ENCODE results near the gene TMEM45B.
A peak's percentile ranks its signal among the peaks of the same experiment; 100 is the strongest.
"Not testable (repeated sequence)": the region's sequence is repeated elsewhere in the genome, so short reads cannot be mapped to it uniquely, and the experiment has no call there.

The TMEM45B gene

DNA sequence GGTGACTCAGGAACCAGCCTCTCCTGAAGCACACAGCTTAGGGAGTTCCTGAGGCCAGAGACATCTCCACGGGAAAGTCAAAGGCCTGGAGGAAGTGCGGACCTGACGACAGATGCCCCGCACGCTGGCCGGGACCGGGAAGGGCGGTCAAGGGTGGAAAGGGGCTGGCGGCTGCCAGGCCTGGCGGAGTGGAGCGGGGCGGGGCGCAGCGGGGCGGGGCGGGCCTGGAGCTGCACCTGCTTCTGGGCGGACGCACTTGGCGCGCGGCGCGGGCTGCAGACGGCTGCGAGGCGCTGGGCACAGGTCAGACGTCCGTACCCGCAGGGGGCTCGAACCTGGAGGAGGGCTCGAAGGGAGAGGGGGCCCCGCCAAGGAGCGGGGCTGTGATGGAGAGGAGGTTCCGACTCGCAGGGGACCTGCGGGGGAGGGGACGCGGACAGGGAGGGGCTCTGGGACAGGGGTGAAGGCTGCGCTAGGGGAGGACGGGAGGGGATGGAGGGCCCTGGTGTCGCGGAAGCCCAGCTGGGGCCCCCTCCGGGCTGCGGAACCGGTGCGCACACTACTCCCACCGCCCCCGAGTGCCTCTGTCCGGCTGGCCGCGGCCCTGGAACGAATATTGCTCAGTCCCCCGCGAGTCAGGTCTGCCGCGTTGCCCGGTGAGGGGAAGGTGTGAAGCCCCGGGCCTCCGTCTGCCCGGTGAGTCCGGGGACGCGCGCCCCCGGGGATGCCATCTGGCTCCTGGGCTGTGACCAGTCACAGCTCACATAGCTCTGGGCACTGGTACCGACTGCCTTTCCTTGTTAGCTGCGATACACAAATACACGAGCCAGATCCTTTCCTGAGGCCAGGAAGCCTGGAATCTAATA lies at the start of gene TMEM45B:
TSS of gene TMEM45B (plus strand) at position 253 of the 866 bp plus-strand sequence. CDS start 36,635 bp downstream, outside the sequence.
- peak; percentile 70 for DNase-seq (ENCODE audit: low spot score)

DNA sequence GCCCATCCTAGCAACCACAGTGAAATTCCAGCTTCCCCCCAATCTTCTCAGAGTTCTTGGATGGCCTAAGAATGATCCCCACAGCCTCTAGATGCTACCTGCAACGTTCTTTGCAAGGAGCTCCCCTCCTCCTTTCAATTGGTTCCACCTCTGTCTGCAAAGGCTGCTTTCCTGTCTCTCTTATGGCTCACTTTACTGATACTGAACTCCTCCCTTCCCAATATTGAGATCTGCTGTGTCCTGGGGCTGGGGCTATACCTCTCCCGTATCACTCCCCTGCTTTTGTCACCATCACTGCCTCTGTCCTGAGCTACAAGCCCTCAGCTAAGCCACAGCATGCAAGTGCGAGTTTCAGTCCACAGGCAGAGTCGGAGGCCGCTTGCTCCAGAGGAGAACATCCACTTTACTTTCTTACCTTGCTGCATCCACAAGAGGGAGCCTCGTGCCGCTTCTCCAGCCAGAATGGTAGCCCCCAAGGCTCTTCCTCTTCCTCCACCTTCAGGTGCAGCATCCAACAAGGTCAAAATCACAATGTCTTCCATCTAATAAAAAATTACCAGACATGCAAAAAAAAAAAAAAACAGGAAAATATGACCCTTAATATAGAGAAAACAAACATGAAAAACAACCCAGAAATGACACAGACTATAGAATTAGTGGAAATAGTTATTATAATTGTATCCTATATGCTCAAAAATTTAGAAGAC lies 48.6 kb upstream of the TMEM45B start:
- peak; percentile 46 for DNase-seq (ENCODE audit: low spot score)

DNA sequence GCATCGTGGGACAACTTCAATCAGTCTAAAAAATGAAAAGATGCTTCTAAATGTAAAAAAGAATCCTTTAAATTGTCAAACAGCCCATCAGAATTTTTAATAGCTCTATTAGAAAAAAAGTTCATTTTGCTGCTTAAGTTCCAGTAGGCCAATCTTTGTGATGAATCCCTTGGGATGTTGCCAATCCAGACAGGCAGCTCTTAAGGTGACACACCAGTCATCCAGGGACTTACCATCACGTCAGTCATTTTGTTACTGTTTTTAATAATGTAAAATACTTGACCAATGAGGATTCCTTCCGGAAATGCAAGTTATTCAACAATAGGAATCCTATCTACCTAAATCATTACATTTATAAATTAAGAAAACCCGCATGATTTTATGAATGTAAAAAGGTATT lies 47.8 kb upstream of the TMEM45B start:
- DNase-seq (ENCODE audit: low spot score) = no peak

DNA sequence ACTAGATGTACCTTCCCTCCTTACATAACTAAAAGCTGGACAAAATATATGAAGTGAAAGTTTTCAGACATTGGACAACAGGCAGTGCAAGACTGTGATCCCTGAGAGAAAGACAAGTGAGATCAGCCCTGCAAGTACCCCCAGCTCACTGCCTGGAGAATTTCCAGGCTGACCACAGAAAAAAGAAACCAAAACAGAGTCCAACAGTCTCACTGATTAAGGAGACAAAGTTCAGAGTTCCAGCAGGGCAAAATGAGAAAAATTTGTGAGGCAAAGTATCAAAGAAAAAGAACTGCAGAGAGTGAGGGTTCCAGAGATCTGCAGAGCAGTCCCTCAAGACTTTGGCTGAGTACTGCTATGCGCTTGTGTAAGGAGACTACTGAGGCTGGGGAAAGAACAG lies 47.3 kb upstream of the TMEM45B start:
- no peak for DNase-seq (ENCODE audit: low spot score)

DNA sequence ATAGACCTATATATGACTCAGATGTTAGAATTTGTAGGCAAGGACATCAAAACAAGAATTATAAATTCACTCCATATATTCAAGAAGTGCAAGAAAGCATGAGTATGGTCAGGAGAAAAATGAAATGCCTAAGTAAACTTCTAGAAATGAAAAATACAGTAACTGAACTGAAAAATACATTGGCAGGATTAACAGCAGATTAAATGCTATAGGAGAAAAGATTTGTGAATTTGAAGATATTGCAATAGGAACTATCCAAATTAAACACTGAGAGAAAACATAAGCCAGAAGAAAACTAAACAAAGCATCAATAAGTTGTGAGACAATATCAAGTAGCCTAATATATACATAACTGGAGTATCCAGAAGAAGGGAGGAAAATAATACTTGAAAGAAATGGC lies 46.6 kb upstream of the TMEM45B start:
- DNase-seq (ENCODE audit: low spot score) = no peak

DNA sequence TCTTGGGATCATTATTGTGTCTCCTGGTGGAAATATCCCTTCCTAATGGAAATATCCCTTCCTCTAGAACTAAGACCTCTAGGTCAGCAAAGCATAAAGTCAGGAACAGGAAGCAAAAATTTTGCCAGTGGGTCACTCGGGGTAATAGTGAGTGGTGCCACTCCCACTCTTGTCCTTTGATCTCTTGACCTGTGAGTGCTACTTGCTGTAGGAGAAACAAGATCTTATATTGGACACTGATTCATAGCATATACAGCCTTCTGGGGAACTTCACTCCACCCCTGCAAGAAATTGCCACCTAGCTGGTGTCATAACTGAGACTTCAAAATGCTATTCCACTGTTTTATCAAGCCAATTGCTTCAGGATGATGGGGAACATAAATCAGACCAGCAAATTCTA lies 44.7 kb upstream of the TMEM45B start:
- DNase-seq (ENCODE audit: low spot score) = no peak

DNA sequence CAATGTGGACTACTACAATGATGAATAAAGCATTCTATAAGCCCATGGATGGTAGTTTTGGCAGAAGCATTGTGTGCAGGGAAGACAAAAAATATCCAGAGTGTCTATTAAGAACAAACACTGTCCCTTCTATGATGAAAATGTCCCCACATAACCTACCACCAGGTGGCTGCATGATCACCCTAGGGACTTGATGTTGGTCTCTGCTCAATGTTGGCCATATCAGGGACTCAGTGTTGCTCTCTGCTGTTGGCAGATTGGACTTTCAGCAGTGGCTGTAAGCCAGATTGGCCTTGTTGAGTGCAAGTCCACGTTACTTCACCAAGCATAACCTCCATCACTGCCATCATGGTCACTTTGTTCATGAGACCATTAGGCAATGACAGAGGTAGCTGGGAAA lies 44.2 kb upstream of the TMEM45B start:
- DNase-seq (ENCODE audit: low spot score) = peak; percentile 22

DNA sequence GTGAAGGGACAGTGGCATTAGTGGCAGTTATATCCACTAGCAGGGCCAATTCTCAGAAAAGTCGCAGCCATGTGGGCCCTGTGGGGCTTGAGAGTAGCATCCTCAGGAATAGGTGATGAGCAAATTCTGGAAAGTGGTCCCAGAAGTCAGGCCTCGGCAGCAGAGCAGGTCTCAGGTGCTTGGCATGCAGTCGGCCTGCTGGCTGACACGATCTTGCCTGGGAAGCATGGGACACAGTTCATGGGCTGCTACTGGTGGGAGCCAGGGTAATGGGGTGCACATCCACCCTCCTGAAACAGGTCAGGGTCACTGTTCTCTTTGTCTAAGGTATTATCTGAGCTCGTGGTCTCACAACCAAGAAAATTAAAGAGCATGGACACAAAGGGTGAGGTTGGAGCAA lies 36.8 kb upstream of the TMEM45B start:
- no peak for DNase-seq (ENCODE audit: low spot score)

DNA sequence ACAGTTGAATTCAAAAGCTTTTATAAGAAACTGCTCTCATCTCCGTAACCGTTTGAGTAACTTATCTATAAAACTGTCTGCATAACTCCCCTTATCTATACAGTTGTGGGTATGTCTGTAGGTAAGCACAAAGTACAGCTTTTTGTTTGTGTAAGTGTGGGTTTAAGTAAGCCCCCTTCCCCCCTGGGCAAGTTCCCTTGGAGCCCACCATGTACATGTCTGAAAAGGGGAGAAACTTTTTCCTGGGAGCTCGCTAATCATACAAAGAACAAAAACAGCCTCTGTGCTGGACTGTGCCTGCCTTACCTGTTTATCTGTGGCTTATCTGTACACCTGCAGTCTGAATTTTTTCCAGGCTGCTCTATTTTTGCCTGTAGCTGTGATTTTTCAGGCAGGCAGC lies 36.3 kb upstream of the TMEM45B start:
- no peak for DNase-seq (ENCODE audit: low spot score)

DNA sequence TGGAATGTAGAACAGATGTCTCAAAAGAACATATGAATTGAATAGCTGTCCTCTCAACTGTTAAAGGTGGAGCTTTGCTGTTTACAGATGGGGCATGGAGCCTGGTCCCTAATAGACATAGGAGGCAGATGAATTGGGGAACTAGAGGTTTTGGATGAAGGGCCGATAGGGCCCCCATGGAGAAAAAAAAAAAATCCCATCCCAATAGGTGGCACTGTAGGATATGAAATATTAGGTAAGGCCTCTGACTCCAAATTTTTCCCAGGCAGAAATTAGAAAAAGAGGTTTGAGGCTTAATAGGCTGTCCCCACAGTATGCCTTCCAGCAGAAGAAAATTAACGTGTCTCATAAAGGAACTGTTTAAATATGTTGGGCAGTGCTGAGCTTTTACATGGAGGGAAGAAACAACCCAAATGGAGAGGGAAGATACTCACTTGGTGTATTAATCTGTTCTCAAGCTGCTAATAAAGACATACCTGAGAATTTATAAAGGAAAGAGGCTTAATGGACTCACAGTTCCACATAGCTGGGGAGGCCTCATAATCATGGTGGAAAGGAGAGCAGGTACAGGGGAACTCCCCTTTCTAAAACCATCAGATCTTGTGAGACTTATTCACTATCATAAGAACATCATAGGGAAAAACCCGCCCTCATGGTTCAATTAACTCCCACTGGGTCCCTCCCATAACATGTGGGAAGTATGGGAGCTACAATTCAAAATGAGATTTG lies 30.1 kb upstream of the TMEM45B start:
- peak; percentile 52 for DNase-seq (ENCODE audit: low spot score)

DNA sequence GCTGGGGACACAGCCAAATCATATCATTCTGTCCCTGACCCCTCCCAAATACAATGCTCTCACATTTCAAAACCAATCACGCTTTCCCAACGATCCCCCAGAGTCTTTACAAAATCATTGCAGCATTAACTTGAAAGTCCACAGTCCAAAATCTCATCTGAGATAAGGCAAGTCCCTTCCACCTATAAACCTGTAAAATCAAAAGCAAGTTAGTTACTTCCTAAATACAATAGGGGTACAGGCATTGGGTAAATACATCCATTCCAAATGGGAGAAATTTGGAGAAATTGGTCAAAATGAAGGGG lies 29.6 kb upstream of the TMEM45B start:
- not testable (repeated sequence) for DNase-seq (ENCODE audit: low spot score)

DNA sequence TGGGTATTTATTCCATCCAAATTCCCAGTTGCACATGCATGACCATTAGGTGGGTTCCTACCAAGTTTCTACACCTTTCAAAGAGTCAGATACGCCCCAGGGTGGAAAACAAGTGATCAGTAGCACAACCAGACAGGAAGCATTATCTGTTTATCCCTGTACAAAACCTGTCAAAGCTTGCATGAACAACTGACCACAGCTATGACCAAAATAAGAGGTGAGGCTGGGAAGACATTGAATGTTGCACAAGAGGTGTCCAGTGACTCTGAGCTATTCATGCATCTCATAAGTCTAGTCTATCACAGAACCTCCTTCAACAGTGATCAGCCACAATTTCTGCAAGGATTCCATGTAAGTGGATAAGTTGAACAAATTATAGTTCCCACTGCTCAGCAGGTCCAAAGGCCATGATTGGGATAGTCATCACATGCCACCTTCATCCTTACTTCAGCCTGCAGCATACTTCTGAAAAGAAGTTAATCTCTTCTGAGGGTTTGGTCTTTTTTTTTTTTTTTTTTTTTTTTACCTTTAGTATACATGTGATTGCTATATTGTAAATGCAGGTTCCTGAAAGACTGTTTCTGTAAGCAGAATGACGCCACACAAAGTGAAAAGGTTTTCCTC lies 28.0 kb upstream of the TMEM45B start:
- peak; percentile 27 for DNase-seq (ENCODE audit: low spot score)

DNA sequence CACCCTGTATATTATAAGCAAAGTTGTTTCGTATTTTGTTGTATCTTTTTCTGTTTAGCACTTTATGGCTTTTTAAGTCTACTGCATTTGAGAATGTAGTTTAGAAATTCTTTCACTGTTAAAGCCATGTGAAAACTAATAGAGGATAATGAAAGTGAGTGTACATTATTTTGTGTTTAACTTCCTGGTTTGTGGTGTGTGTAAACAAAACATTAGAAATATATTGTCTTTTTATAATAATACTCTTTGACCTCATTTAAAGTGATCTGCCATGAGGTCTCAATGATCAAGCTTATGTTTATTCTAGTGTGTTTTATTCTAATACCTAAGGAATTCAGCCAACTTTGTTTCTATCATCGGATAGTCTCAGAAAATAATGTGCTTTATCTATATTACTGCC lies 27.4 kb upstream of the TMEM45B start:
- no peak for DNase-seq (ENCODE audit: low spot score)

DNA sequence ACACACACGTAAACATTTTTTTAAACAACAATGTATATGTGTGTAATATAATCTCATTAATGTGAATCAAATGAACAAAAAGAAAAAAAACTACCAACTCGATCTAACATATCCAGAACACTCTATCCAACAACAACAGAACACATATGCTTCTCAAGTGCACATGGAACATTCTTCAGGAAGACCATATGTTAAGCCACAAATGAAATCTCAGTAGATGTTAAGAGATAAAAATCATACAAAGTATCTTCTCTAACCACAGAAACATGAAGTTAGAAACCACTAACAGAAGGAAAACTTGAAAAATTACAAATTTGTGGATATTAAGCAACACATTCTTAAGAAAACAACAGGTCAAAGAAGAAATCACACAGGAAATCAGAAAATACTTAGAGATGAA lies 25.5 kb upstream of the TMEM45B start:
- DNase-seq (ENCODE audit: low spot score) = no peak

DNA sequence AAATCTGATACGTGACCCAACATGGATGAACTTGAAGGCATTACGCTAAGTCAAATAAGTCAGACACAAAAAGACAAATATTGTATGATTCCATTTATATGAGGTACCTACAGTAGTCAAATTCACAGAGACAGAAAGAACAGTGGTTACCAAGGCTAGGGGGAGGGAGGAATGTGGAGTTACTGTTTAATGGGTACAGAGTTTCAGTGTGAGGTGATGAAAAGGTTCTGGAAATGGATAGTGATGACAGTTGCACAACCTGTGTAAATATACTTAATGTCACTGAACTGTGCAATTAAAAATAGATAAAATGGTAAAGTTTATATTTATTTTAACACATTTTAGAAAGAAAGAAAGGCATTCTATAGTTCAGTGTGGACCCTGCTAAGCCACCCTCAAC lies 24.1 kb upstream of the TMEM45B start:
- no peak for DNase-seq (ENCODE audit: low spot score)

DNA sequence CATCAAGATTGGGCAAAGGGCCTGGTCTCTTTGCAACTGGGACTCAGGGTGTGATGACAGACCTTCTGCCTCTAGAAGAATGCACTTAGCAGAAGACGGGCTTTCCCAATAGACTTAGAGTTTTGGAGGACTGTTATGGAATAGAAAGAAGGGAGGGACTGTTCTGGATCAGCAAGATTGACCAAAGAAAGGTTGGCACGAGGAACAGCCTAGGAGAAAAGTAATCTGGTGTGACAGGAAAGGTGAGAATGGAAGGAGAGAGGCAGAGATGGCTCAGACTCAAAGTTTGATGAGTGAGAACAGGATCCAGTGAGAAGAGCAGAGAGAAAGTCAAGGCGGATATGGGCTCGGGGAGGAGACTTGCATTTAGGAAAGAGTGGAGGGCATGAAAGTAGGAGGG lies 23.0 kb upstream of the TMEM45B start:
- no peak for DNase-seq (ENCODE audit: low spot score)

DNA sequence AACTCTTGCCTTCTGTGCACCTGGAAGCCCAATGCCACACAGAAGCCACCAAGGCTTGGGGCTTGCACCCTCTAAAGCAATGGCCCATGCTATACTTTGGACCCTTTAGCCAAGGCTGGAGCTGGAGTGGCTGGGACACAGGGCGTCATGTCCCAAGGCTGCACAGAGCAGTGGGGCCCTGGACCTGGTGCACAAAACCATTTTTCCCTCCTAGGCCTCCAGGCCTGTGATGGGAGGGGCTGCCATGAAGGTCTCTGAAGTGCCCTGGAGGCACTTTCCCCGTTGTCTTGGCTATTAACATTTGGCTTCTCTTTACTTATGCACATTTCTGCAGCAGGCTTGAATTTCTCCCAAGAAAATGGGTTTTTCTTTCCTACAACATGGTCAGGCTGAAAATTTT lies 20.6 kb upstream of the TMEM45B start:
- DNase-seq (ENCODE audit: low spot score) = no peak

DNA sequence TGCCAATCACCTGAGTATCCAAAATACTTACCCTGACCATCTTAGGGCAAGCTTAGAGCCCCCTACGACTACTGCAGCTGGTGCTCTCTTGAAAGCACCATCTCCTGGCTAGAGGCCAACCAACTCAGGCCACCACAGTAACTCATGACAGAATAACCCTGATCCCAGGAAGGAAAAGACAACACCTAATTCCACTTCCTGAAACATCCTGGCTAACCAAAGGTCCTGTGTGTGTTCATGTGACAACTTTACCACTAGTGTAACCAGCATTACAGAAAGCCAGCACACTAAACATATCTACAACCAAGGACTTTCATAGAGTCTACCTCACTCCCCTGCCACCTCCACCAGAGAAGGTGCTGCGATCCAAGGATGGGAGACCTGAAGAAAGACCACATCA lies 17.4 kb upstream of the TMEM45B start:
- no peak for DNase-seq (ENCODE audit: low spot score)

DNA sequence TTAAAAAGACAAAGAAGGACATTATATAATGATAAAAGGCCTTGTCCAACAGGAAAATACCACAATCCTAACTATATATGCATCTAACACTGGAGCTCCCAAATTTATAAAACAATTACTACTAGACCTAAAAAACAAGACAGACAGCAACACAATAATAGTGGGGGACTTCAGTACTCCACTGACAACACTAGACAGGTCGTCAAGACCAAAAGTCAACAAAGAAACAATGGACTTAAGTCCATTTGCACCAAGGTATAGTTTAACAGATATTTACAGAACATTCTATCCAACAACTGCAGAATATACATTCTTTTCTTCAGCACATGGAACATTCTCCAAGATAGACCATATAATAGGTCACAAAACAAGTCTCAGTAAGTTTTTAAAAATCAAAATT lies 15.5 kb upstream of the TMEM45B start:
- not testable (repeated sequence) for DNase-seq (ENCODE audit: low spot score)

DNA sequence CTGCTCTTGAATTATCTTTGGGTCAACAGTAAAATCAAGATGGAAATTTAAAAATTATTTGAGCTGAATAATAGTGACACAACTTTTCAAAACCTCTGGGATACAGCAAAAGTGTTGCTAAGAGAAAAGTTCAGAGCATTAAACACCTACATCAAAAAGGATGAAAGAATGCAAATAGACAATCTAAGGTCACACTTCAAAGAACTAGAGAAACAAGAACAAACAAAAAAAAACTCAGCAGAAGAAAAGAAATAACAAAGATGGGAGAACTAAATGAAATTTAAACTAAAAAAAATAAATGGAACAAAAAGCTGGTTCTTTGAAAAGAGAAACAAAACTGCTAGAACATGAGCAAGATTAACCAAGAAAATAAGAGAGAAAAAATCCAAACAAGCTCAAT lies 15.0 kb upstream of the TMEM45B start:
- no peak for DNase-seq (ENCODE audit: low spot score)

DNA sequence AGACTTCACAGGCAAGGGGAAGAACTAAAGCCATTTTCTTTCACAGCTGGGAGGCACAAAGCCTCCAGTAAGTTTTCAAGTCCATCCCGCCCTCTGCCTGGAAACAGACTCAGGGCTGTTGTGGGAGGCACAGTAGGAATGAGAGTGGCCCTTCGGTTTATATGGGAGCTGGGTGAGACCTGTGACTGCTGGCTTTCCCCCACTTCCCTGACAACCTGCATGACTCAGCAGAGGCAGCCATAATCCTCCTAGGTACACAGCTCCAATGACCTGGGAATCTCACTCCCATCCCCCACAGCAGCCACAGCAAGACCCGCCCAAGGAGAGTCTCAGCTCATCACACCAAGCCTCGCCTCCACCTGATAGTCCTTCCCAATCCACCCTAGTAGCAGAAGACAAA lies 12.1 kb upstream of the TMEM45B start:
- peak; percentile 49 for DNase-seq (ENCODE audit: low spot score)

DNA sequence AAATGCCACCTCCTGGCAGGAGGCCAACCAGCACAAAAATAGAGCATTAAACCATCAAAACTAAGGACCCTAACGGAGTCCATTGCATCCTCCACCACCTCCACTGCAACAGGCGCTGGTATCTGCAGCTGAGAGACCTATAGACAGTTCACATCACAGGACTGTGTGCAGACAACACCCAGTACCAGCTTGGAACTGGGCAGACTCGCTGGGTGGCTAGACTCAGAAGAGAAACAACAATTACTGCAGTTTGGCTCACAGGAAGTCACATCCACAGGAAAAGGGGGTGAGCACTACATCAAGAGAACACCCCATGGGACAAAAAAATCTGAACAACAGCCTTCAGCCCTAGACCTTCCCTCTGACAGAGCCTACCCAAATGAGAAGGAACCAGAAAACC lies 11.6 kb upstream of the TMEM45B start:
- DNase-seq (ENCODE audit: low spot score) = no peak

DNA sequence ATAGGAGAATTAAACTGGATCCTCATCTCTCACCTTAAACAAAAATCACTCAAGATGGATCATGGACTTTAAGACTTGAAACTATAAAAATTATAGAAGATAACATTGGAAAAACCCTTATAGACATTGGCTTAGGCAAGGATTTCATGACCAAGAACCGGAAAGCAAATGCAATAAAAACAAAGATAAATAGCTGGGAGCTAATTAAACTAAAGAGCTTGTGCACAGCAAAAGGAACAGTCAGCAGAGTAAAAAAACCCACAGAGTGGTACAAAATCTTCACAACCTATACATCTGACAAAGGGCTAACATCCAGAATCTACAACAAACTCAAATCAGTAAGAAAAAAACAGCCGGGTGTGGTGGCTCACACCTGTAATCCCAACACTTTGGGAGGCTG lies 7.4 kb upstream of the TMEM45B start:
- DNase-seq (ENCODE audit: low spot score) = not testable (repeated sequence)
